ENCODE data around the gene ZG16B. TPM values are rescaled to one million over a fixed set of nuclear protein-coding genes. Genes with fewer than 3 reads are reported as not detected.

Gene ZG16B
- polyA plus RNA-seq, 3 donors from 2014 or later = 1.2 to 3.9 (median 1.5) TPM

GRCh38 chr16:2792940-2793339, 37.2 kb upstream of the ZG16B start:
- Mint-ChIP-seq H3K9me3 (no peaks in the 10 kb centered on the region), H3K36me3 (no peaks in the 10 kb centered on the region), H3K4me1 (peaks cover 0 to 2% of the 10 kb centered on the region in 2 donors), H3K4me3 (no peak overlapping the region), H3K27me3 (ENCODE audit: low read depth in 3 of 3) (peaks cover 6 to 8% (median 6%) of the 10 kb centered on the region in 3 donors), H3K27ac (no peak overlapping the region)
- DNase-seq = no peak

- H3K4me3 Mint-ChIP-seq = no peak overlapping the region
- no peaks in the 10 kb centered on the region for H3K36me3 Mint-ChIP-seq
- peaks cover 6% of the 10 kb centered on the region in 3 donors for H3K27me3 Mint-ChIP-seq (ENCODE audit: low read depth in 3 of 3)
- H3K27ac Mint-ChIP-seq = no peak overlapping the region
- no peaks in the 10 kb centered on the region for H3K9me3 Mint-ChIP-seq
- no peak for DNase-seq
- no peaks in the 10 kb centered on the region for H3K4me1 Mint-ChIP-seq
These were observed 34.5 kb upstream of the ZG16B start for GRCh38 chr16:2795395-2796143.

GRCh38 chr16:2798723-2799204, 31.3 kb upstream of the ZG16B start:
- Mint-ChIP-seq H3K27me3 (ENCODE audit: low read depth in 3 of 3) (peaks cover 2 to 5% (median 4%) of the 10 kb centered on the region in 3 donors), H3K9me3 (peaks cover 0 to 2% (median 0%) of the 10 kb centered on the region in 6 donors), H3K4me3 (no peak overlapping the region), H3K27ac (no peak overlapping the region), H3K4me1 (no peaks in the 10 kb centered on the region), H3K36me3 (no peaks in the 10 kb centered on the region)
- DNase-seq = no peak

GRCh38 chr16:2799205-2799858, 30.8 kb upstream of the ZG16B start:
- H3K27ac Mint-ChIP-seq = no peak overlapping the region
- peaks cover 0 to 6% (median 0%) of the 10 kb centered on the region in 6 donors for H3K9me3 Mint-ChIP-seq
- H3K27me3 Mint-ChIP-seq (ENCODE audit: low read depth in 3 of 3) = peaks cover 2 to 6% (median 5%) of the 10 kb centered on the region in 3 donors
- no peaks in the 10 kb centered on the region for H3K36me3 Mint-ChIP-seq
- H3K4me1 Mint-ChIP-seq = no peaks in the 10 kb centered on the region
- H3K4me3 Mint-ChIP-seq = no peak overlapping the region
- DNase-seq = no peak

- no peak for DNase-seq
- Mint-ChIP-seq H3K27ac (no peak overlapping the region), H3K36me3 (no peaks in the 10 kb centered on the region), H3K9me3 (peaks cover 0 to 6% (median 0%) of the 10 kb centered on the region in 6 donors), H3K27me3 (ENCODE audit: low read depth in 3 of 3) (peaks cover 2 to 8% (median 5%) of the 10 kb centered on the region in 3 donors), H3K4me1 (no peaks in the 10 kb centered on the region), H3K4me3 (no peak overlapping the region)
These were observed 30.3 kb upstream of the ZG16B start for GRCh38 chr16:2799859-2800226.

- Mint-ChIP-seq H3K4me1 (no peaks in the 10 kb centered on the region), H3K27me3 (ENCODE audit: low read depth in 3 of 3) (peaks cover 2 to 6% (median 4%) of the 10 kb centered on the region in 3 donors), H3K9me3 (peaks cover 0 to 6% (median 0%) of the 10 kb centered on the region in 6 donors), H3K4me3 (no peak overlapping the region), H3K36me3 (no peaks in the 10 kb centered on the region), H3K27ac (no peak overlapping the region)
- no peak for DNase-seq
These were observed 26.4 kb upstream of the ZG16B start for GRCh38 chr16:2803545-2804195.

GRCh38 chr16:2804728-2805127, 25.4 kb upstream of the ZG16B start:
- Mint-ChIP-seq H3K4me3 (no peak overlapping the region), H3K9me3 (peaks cover 0 to 6% (median 0%) of the 10 kb centered on the region in 6 donors), H3K4me1 (no peaks in the 10 kb centered on the region), H3K36me3 (no peaks in the 10 kb centered on the region), H3K27ac (no peak overlapping the region), H3K27me3 (ENCODE audit: low read depth in 3 of 3) (peaks cover 2 to 6% (median 4%) of the 10 kb centered on the region in 3 donors)
- no peak for DNase-seq

- Mint-ChIP-seq H3K4me1 (no peaks in the 10 kb centered on the region), H3K27ac (no peak overlapping the region), H3K27me3 (ENCODE audit: low read depth in 3 of 3) (peaks cover 4 to 9% (median 6%) of the 10 kb centered on the region in 3 donors), H3K9me3 (peaks cover 0 to 6% (median 0%) of the 10 kb centered on the region in 6 donors), H3K4me3 (no peak overlapping the region), H3K36me3 (no peaks in the 10 kb centered on the region)
- DNase-seq = no peak
These were observed 23.8 kb upstream of the ZG16B start for GRCh38 chr16:2806286-2806685.

- Mint-ChIP-seq H3K36me3 (no peaks in the 10 kb centered on the region), H3K9me3 (peaks cover 0 to 6% (median 0%) of the 10 kb centered on the region in 6 donors), H3K4me1 (peaks cover 0 to 1% of the 10 kb centered on the region in 2 donors), H3K4me3 (no peak overlapping the region), H3K27ac (no peak overlapping the region), H3K27me3 (ENCODE audit: low read depth in 3 of 3) (peaks cover 4 to 9% (median 6%) of the 10 kb centered on the region in 3 donors)
- DNase-seq = no peak
These were observed 21.9 kb upstream of the ZG16B start for GRCh38 chr16:2808181-2808580.

GRCh38 chr16:2809149-2809760, 20.8 kb upstream of the ZG16B start:
- H3K27ac Mint-ChIP-seq = no peak overlapping the region
- peaks cover 4 to 8% (median 6%) of the 10 kb centered on the region in 3 donors for H3K27me3 Mint-ChIP-seq (ENCODE audit: low read depth in 3 of 3)

GRCh38 chr16:2810651-2811050, 19.5 kb upstream of the ZG16B start:
- Mint-ChIP-seq H3K4me3 (no peak overlapping the region), H3K27ac (peak overlapping the region in 1 of 6 donors; percentile 17), H3K4me1 (peaks cover 0 to 1% of the 10 kb centered on the region in 2 donors), H3K9me3 (no peaks in the 10 kb centered on the region), H3K36me3 (no peaks in the 10 kb centered on the region), H3K27me3 (ENCODE audit: low read depth in 3 of 3) (peaks cover 1 to 8% (median 5%) of the 10 kb centered on the region in 3 donors)
- DNase-seq = no peak

More at GRCh38 chr16:2809149-2809760, 20.8 kb upstream of the ZG16B start:
- H3K9me3 Mint-ChIP-seq = no peaks in the 10 kb centered on the region
- H3K36me3 Mint-ChIP-seq = no peaks in the 10 kb centered on the region
- no peak overlapping the region for H3K4me3 Mint-ChIP-seq
- no peak for DNase-seq
- H3K4me1 Mint-ChIP-seq = peaks cover 0 to 1% of the 10 kb centered on the region in 2 donors

GRCh38 chr16:2811703-2812471, 18.2 kb upstream of the ZG16B start:
- no peaks in the 10 kb centered on the region for H3K36me3 Mint-ChIP-seq
- H3K4me1 Mint-ChIP-seq = peaks cover 0 to 1% of the 10 kb centered on the region in 2 donors
- no peak for DNase-seq
- no peak overlapping the region for H3K27ac Mint-ChIP-seq
- H3K9me3 Mint-ChIP-seq = no peaks in the 10 kb centered on the region
- H3K27me3 Mint-ChIP-seq (ENCODE audit: low read depth in 3 of 3) = peaks cover 0 to 8% (median 3%) of the 10 kb centered on the region in 3 donors
- H3K4me3 Mint-ChIP-seq = no peak overlapping the region

- no peaks in the 10 kb centered on the region for H3K9me3 Mint-ChIP-seq
- H3K27ac Mint-ChIP-seq = no peak overlapping the region
- H3K4me3 Mint-ChIP-seq = no peak overlapping the region
- H3K4me1 Mint-ChIP-seq = peaks cover 0 to 1% of the 10 kb centered on the region in 2 donors
- DNase-seq = no peak
- no peaks in the 10 kb centered on the region for H3K36me3 Mint-ChIP-seq
- peaks cover 0 to 6% (median 3%) of the 10 kb centered on the region in 3 donors for H3K27me3 Mint-ChIP-seq (ENCODE audit: low read depth in 3 of 3)
These were observed 16.3 kb upstream of the ZG16B start for GRCh38 chr16:2813771-2814221.

Measured in immature natural killer cell (primary cell).